Progenitor cell of endocrine pancreas (in vitro differentiated cells): ENCODE results near the gene RELT. TPM values are rescaled to one million over a fixed set of nuclear protein-coding genes. Genes with fewer than 3 reads are reported as not detected.

ENCODE experiments used
- DNase-seq: peaks from one replicate; pipeline ENCODE4 v3.0.0; 2021; ENCODE audit warnings: low spot score; ENCODE audit not compliant: unreplicated experiment
- H3K27ac Mint-ChIP-seq: 2 replicates; pipeline ENCODE4 v1.8.0; 2021; ENCODE audit warnings: mild to moderate bottlenecking, moderate library complexity, mixed read lengths
- H3K27me3 Mint-ChIP-seq: 2 replicates; pipeline ENCODE4 v1.8.0; 2021; ENCODE audit warnings: mixed read lengths
- H3K36me3 Mint-ChIP-seq: 2 replicates; pipeline ENCODE4 v1.8.0; 2022; ENCODE audit warnings: mixed read lengths; ENCODE audit not compliant: insufficient read depth
- H3K4me1 Mint-ChIP-seq: 2 replicates; pipeline ENCODE4 v1.8.0; 2021; ENCODE audit warnings: low read depth, mixed read lengths
- H3K4me3 Mint-ChIP-seq: 2 replicates; pipeline ENCODE4 v1.8.0; 2021; ENCODE audit warnings: low read depth, mild to moderate bottlenecking, moderate library complexity, mixed read lengths
- H3K9me3 Mint-ChIP-seq: 2 replicates; pipeline ENCODE4 v1.8.0; 2021; ENCODE audit warnings: low read depth, mixed read lengths
- total RNA-seq: library from RNA; stranded (reverse); gene quantifications from 2 replicates; pipeline ENCODE4 v1.2.1, GENCODE V29; 2021
- TF ChIP-seq, protein P1 (sequence below): fragments of 200-600 bp; sonication (generic); IDR thresholded peaks from one replicate; pipeline ENCODE4 v1.5.0; 2021; ENCODE audit warnings: antibody characterized with exemption, mild to moderate bottlenecking; ENCODE audit not compliant: unreplicated experiment

Gene RELT
- total RNA-seq, 1 donor from 2014 or later = 5.3 TPM

DNA sequence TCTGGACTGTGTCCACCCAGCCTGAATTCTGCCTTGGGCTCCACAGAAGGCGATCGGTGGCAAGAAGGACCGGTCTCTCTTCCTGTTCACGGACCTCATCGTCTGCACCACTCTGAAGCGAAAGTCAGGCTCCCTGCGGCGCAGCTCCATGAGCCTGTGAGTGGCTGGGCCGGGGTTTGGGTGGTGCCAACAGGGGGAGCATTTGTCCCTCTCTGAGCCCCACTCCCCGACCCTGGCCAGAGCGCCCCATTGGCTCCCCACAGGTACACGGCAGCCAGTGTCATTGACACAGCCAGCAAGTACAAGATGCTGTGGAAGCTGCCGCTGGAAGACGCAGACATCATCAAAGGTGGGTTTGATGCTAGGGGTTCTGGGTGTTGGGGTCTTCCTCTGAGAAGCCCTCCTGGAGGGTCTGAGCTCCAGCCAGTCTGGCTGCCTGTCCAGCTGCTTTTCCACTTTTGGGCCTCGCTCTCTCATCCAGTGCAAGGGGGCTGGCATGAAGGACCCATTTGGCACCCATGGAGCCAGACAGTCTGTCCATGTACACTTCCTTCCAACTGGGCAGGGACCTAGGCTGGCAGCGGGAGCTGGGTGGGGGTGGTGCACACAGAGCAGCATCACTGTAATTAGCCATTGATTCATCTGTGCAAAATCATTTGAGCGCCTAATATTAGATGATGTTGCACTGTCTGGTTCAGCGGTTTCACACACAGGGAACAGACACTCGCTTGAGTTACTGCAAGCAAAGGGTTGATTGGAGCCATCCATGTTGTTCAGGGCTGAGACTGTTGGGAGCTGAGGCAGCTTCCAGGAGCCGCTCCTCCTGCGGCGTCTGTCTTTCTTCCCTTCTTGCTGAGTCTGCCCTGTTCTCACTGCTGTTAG lies 19.0 kb upstream of the RELT start:
- no peak overlapping the region for H3K4me3 Mint-ChIP-seq
- no peaks in the 10 kb centered on the region for H3K9me3 Mint-ChIP-seq
- H3K4me1 Mint-ChIP-seq = no peaks in the 10 kb centered on the region
- peaks cover 21% of the 10 kb centered on the region for H3K36me3 Mint-ChIP-seq
- H3K27ac Mint-ChIP-seq = no peak overlapping the region
- H3K27me3 Mint-ChIP-seq = no peaks in the 10 kb centered on the region
- DNase-seq = no peak
- TF ChIP-seq, protein P1, sequence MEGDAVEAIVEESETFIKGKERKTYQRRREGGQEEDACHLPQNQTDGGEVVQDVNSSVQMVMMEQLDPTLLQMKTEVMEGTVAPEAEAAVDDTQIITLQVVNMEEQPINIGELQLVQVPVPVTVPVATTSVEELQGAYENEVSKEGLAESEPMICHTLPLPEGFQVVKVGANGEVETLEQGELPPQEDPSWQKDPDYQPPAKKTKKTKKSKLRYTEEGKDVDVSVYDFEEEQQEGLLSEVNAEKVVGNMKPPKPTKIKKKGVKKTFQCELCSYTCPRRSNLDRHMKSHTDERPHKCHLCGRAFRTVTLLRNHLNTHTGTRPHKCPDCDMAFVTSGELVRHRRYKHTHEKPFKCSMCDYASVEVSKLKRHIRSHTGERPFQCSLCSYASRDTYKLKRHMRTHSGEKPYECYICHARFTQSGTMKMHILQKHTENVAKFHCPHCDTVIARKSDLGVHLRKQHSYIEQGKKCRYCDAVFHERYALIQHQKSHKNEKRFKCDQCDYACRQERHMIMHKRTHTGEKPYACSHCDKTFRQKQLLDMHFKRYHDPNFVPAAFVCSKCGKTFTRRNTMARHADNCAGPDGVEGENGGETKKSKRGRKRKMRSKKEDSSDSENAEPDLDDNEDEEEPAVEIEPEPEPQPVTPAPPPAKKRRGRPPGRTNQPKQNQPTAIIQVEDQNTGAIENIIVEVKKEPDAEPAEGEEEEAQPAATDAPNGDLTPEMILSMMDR = no peak

DNA sequence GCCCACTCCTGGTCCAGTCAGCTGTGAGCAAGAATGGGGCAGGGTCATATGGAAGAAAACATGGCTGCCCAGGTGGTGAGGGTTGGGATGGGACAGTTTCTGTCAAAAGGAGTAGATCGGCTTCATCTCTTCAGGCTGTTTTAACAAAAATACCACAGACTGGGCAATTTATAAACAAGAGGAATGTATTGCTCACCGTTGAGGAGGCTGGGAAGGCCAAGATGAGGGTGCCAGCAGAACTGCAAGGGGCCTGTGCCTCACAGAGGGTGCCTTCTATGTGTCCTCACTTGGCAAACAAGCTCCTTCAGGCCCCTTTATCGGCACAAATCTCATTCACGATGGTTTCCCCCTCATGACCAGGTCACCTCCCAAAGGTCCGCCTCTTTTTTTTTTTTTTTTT lies 18.1 kb upstream of the RELT start:
- H3K9me3 Mint-ChIP-seq = no peaks in the 10 kb centered on the region
- H3K27me3 Mint-ChIP-seq = no peaks in the 10 kb centered on the region
- no peaks in the 10 kb centered on the region for H3K4me1 Mint-ChIP-seq
- no peak for DNase-seq
- H3K36me3 Mint-ChIP-seq = peaks cover 25% of the 10 kb centered on the region
- TF ChIP-seq, protein P1 = no peak
- no peak overlapping the region for H3K4me3 Mint-ChIP-seq
- no peak overlapping the region for H3K27ac Mint-ChIP-seq

DNA sequence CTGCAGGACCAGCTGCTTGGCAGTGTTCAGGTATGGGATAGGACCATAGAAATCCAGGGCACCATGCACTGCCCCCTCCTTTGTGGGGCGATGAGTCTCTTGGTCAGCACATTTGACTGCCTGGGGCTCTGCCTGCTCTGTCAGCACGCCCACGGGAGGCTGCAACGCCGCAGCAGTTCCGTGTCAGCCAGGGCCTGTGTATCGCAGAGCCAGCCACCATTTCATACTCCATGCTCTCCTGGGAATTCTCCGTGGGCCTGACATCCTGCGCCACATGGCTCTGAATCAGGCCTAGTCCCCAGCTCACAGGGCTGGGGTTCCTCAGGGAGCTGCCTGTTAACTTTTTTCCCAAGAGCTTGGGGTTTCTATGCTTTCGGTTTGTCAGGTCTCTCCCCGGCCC lies 16.9 kb upstream of the RELT start:
- H3K4me3 Mint-ChIP-seq = no peak overlapping the region
- peaks cover 22% of the 10 kb centered on the region for H3K36me3 Mint-ChIP-seq
- H3K27ac Mint-ChIP-seq = no peak overlapping the region
- no peak for DNase-seq
- no peaks in the 10 kb centered on the region for H3K4me1 Mint-ChIP-seq
- no peaks in the 10 kb centered on the region for H3K9me3 Mint-ChIP-seq
- H3K27me3 Mint-ChIP-seq = no peaks in the 10 kb centered on the region
- TF ChIP-seq, protein P1 = no peak

DNA sequence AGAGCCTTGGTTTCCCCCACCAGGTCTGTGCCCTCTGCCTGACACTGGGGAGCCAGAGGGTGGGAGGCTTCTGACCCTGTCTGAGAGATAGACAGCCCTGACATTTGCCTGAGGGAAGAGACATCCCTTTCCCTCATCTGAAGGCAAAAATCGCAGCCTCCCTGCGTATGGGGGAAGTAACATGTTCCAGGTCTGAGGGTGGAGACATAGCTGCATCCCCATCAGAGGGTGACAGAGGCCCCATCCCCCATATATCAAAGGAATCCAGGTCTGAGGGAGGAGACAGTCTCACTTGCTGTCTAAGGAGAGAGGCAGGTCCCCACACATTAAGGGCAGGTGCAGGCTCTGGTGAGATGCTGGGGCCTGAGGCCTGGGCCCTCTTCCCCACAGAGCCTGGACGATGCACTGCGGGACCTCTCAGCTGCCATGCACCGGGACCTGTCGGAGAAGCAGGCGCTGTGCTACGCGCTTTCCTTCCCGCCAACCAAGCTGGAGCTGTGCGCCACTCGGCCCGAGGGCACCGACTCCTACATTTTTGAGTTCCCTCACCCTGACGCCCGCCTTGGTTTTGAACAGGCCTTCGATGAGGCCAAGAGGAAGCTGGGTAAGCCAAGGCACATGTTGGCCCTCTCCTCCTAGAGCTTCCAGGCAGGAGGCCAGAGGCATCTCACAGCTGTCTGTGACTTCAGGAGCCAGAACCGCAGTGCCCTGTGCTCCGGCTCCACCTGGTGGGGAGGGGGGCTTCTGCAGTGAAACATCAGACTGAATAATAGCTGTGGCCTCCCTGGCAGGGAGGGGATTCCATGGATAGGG lies 16.1 kb upstream of the RELT start:
- no peak for DNase-seq
- TF ChIP-seq, protein P1 = peak; percentile 57
- Mint-ChIP-seq H3K4me3 (no peak overlapping the region), H3K9me3 (no peaks in the 10 kb centered on the region), H3K27ac (no peak overlapping the region), H3K36me3 (peaks cover 22% of the 10 kb centered on the region), H3K4me1 (no peaks in the 10 kb centered on the region), H3K27me3 (no peaks in the 10 kb centered on the region)

DNA sequence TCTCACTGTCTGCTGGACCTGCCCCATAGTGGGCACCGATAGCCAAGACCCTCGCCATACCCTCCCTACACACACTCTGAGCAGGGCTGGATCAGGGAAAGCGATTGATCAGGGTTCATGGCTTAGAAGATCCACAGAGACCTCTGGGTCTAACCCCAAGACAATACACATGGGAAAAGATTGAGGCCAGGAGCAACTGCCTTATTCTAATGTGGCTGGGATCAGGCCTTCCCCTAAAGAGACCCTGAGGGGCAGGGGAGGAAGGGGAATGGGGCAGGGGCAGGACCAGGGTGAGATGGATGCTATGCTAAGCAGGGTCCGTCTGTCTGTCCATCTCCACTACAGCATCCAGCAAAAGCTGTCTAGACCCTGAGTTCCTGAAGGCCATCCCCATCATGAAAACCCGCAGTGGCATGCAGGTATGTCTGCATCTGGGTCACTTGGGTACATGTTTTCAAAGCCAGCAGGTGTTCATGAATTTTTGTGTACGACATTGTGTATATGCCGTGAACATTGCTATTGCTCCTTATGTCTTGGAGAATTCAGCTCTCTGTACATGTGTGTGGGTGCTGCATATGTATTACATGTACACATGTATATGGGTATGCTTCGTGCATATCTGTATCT lies 15.3 kb upstream of the RELT start:
- TF ChIP-seq, protein P1 = no peak
- H3K9me3 Mint-ChIP-seq = no peaks in the 10 kb centered on the region
- no peak overlapping the region for H3K27ac Mint-ChIP-seq

More for the DNA sequence above, 15.3 kb upstream of the RELT start:
- DNase-seq = no peak
- Mint-ChIP-seq H3K36me3 (peaks cover 23% of the 10 kb centered on the region), H3K27me3 (no peaks in the 10 kb centered on the region), H3K4me1 (no peaks in the 10 kb centered on the region), H3K4me3 (no peak overlapping the region)
